MM.1S (cell line): ENCODE results near the gene ETV3.
"Not testable (repeated sequence)": the region's sequence is repeated elsewhere in the genome, so short reads cannot be mapped to it uniquely, and the experiment has no call there.

Experiments
- DNase-seq: peaks from one replicate; pipeline ENCODE4 v3.0.0-alpha.2; 2015
- H2AFZ ChIP-seq: fragments of 300-600 bp; sonication (generic); 2 replicates; pipeline ENCODE4 v1.6.0; 2016; ENCODE audit warnings: antibody characterized with exemption, low read length
- H3F3A ChIP-seq: fragments of 300-600 bp; sonication (generic); 2 replicates; pipeline ENCODE4 v1.6.1; 2016; ENCODE audit warnings: mild to moderate bottlenecking, antibody characterized with exemption, low read length, moderate library complexity, mixed read lengths; ENCODE audit not compliant: insufficient read depth
- H3K27ac ChIP-seq: fragments of 300-600 bp; sonication (generic); 2 replicates; pipeline ENCODE4 v1.5.1; 2016; ENCODE audit warnings: mild to moderate bottlenecking, low read length
- H3K27me3 ChIP-seq: fragments of 300-600 bp; sonication (generic); replicated peaks from 2 replicates; pipeline ENCODE4 v1.6.0; 2016; ENCODE audit warnings: low read length; ENCODE audit not compliant: insufficient read depth
- H3K36me3 ChIP-seq: fragments of 300-600 bp; sonication (generic); replicated peaks from 2 replicates; pipeline ENCODE4 v1.6.1; 2016; ENCODE audit warnings: mild to moderate bottlenecking, low read length, mixed read lengths; ENCODE audit not compliant: insufficient read depth
- H3K4me1 ChIP-seq: fragments of 300-600 bp; sonication (generic); 2 replicates; pipeline ENCODE4 v1.6.1; 2016; ENCODE audit warnings: low read length, mixed read lengths
- H3K4me2 ChIP-seq: fragments of 300-600 bp; sonication (generic); 2 replicates; pipeline ENCODE4 v1.6.0; 2016; ENCODE audit warnings: low read depth, low read length
- H3K4me3 ChIP-seq: fragments of 300-600 bp; sonication (generic); 2 replicates; pipeline ENCODE4 v1.5.1; 2016; ENCODE audit warnings: low read length, mixed read lengths
- H3K79me2 ChIP-seq: fragments of 300-600 bp; sonication (generic); 2 replicates; pipeline ENCODE4 v1.6.1; 2016; ENCODE audit warnings: mixed run types, low read length, mixed read lengths
- H3K9ac ChIP-seq: fragments of 300-600 bp; sonication (generic); 2 replicates; pipeline ENCODE4 v1.6.1; 2016; ENCODE audit warnings: low read length, mixed read lengths
- H3K9me2 ChIP-seq: fragments of 300-600 bp; sonication (generic); replicated peaks from 2 replicates; pipeline ENCODE4 v1.6.1; 2016; ENCODE audit warnings: mild to moderate bottlenecking, low read length, mixed read lengths; ENCODE audit not compliant: insufficient read depth
- H3K9me3 ChIP-seq: fragments of 300-600 bp; sonication (generic); replicated peaks from 2 replicates; pipeline ENCODE4 v1.6.1; 2016; ENCODE audit warnings: mild to moderate bottlenecking, low read length, mixed read lengths; ENCODE audit not compliant: insufficient read depth
- H4K20me1 ChIP-seq: fragments of 300-600 bp; sonication (generic); 2 replicates; pipeline ENCODE4 v1.6.1; 2016; ENCODE audit warnings: mild to moderate bottlenecking, low read length, moderate library complexity, mixed read lengths; ENCODE audit not compliant: insufficient read depth
- CTCF ChIP-seq: fragments of 300-600 bp; sonication (generic); IDR thresholded peaks from 2 replicates; pipeline ENCODE4 v1.5.1; 2016; ENCODE audit warnings: antibody characterized with exemption, low read length, mixed read lengths
- EZH2 ChIP-seq: fragments of 300-600 bp; sonication (generic); optimal IDR thresholded peaks from 2 replicates; pipeline ENCODE3; 2017; ENCODE audit warnings: low read depth, mild to moderate bottlenecking, antibody characterized with exemption, low read length, mixed read lengths
- EZH2phosphoT487 ChIP-seq: fragments of 300-600 bp; sonication (generic); IDR thresholded peaks from 2 replicates; pipeline ENCODE4 v1.6.1; 2018; ENCODE audit warnings: antibody characterized with exemption, low read length

Gene ETV3

GRCh38 chr1:157138220-157139051 lies at the start of gene ETV3:
Gene ETV3 (minus strand): TSS chr1:157138395. CDS start chr1:157136352, 2,043 bp downstream.
- Histone ChIP-seq H3K4me1 (peaks cover 42% of the 10 kb centered on the region), H2AFZ (peak within 1 kb of the TSS; percentile 34), H3K27ac (peak within 1 kb of the TSS; percentile 79), H4K20me1 (0 out of 2 replicates have a peak, but pooled peaks cover 3% of the 10 kb centered on the region), H3K9ac (peak within 1 kb of the TSS; percentile 91), H3K9me3 (no peaks in the 10 kb centered on the region), H3K36me3 (peaks cover 11% of the 10 kb centered on the region), H3K4me3 (peak within 1 kb of the TSS; percentile 93), H3F3A (peaks cover 55% of the 10 kb centered on the region), H3K4me2 (peak within 1 kb of the TSS; percentile 89), H3K27me3 (peaks cover 8% of the 10 kb centered on the region; the same call in 1 of the 2 replicates), H3K9me2 (no peaks in the 10 kb centered on the region), H3K79me2 (peaks cover 43% of the 10 kb centered on the region)
- TF ChIP-seq EZH2 (no peak), CTCF (no peak), EZH2phosphoT487 (no peak)
- DNase-seq = peak; percentile 93

GRCh38 chr1:157186281-157186992 lies 48.2 kb upstream of the ETV3 start:
- Histone ChIP-seq H3F3A (peaks cover 16% of the 10 kb centered on the region), H4K20me1 (no peaks in the 10 kb centered on the region), H3K4me1 (peaks cover 17% of the 10 kb centered on the region), H2AFZ (no peak overlapping the region), H3K4me2 (no peak overlapping the region), H3K27ac (no peak overlapping the region), H3K27me3 (no peaks in the 10 kb centered on the region), H3K9me3 (no peaks in the 10 kb centered on the region), H3K9me2 (no peaks in the 10 kb centered on the region), H3K4me3 (no peak overlapping the region), H3K9ac (no peak overlapping the region), H3K79me2 (no peaks in the 10 kb centered on the region), H3K36me3 (no peaks in the 10 kb centered on the region)
- no peak for TF ChIP-seq CTCF
- TF ChIP-seq EZH2 = no peak
- no peak for TF ChIP-seq EZH2phosphoT487
- no peak for DNase-seq

GRCh38 chr1:157183870-157184269 lies 45.7 kb upstream of the ETV3 start:
- no peak for TF ChIP-seq EZH2phosphoT487
- TF ChIP-seq CTCF = no peak
- no peak for TF ChIP-seq EZH2
- Histone ChIP-seq H3K9me3 (no peaks in the 10 kb centered on the region), H3K4me1 (peaks cover 39% of the 10 kb centered on the region), H3K79me2 (peaks cover 4% of the 10 kb centered on the region; the same call in 1 of the 2 replicates), H3K27me3 (no peaks in the 10 kb centered on the region), H2AFZ (no peak overlapping the region), H3K9ac (no peak overlapping the region), H3K4me3 (no peak overlapping the region), H3K36me3 (no peaks in the 10 kb centered on the region), H3K27ac (no peak overlapping the region), H3K4me2 (no peak overlapping the region), H3K9me2 (no peaks in the 10 kb centered on the region), H4K20me1 (no peaks in the 10 kb centered on the region), H3F3A (peaks cover 25% of the 10 kb centered on the region)
- DNase-seq = no peak

GRCh38 chr1:157182371-157182770 lies 44.2 kb upstream of the ETV3 start:
- DNase-seq = peak; percentile 63
- not testable (repeated sequence) for H3K27me3 ChIP-seq, H3K4me3 ChIP-seq, H4K20me1 ChIP-seq, H3K9me3 ChIP-seq, H3K79me2 ChIP-seq, H2AFZ ChIP-seq, H3K9me2 ChIP-seq, H3K9ac ChIP-seq, H3K36me3 ChIP-seq
- peak overlapping the region; percentile 93; the same call in 1 of the 2 replicates for H3K27ac ChIP-seq
- H3F3A ChIP-seq = peaks cover 38% of the 10 kb centered on the region
- H3K4me1 ChIP-seq = peaks cover 53% of the 10 kb centered on the region
- 0 out of 2 replicates have a peak overlapping the region, but pooled peaks have one; percentile 0 for H3K4me2 ChIP-seq
